KMS-11 (cell line): ENCODE measurements around the gene TCF4.

Source experiments
- H2AFZ ChIP-seq: fragments of 200-600 bp; sonication (generic); 2 replicates; pipeline ENCODE4 v1.6.1; 2016; ENCODE audit warnings: antibody characterized with exemption, mixed run types, low read depth
- H3K27ac ChIP-seq: fragments of 200-600 bp; sonication (generic); 2 replicates; pipeline ENCODE4 v1.6.1; 2016; ENCODE audit warnings: mild to moderate bottlenecking, mixed run types
- H3K27me3 ChIP-seq: fragments of 200-600 bp; sonication (generic); 2 replicates; pipeline ENCODE4 v1.6.1; 2017; ENCODE audit warnings: mild to moderate bottlenecking, low read depth, mixed run types, moderate library complexity; ENCODE audit not compliant: insufficient read depth
- H3K36me3 ChIP-seq: fragments of 200-600 bp; sonication (generic); 2 replicates; pipeline ENCODE4 v1.6.1; 2017; ENCODE audit warnings: mild to moderate bottlenecking, mixed run types; ENCODE audit not compliant: insufficient read depth
- H3K4me1 ChIP-seq: fragments of 200-600 bp; sonication (generic); 2 replicates; pipeline ENCODE4 v1.6.1; 2016; ENCODE audit warnings: mild to moderate bottlenecking, low read depth, mixed run types; ENCODE audit not compliant: poor library complexity, severe bottlenecking
- H3K4me2 ChIP-seq: fragments of 200-600 bp; sonication (generic); 2 replicates; pipeline ENCODE4 v1.7.0; 2016; ENCODE audit warnings: mild to moderate bottlenecking, mixed run types
- H3K4me3 ChIP-seq: fragments of 200-600 bp; sonication (generic); IDR thresholded peaks from 2 replicates; pipeline ENCODE4 v1.6.1; 2017; ENCODE audit warnings: low read depth, low read length, mixed read lengths; ENCODE audit not compliant: insufficient read depth
- H3K79me2 ChIP-seq: fragments of 200-600 bp; sonication (generic); 2 replicates; pipeline ENCODE4 v1.6.1; 2016; ENCODE audit warnings: low read depth, mixed run types; ENCODE audit not compliant: insufficient read depth
- H3K9ac ChIP-seq: fragments of 200-600 bp; sonication (generic); 2 replicates; pipeline ENCODE4 v1.6.1; 2016; ENCODE audit warnings: mild to moderate bottlenecking, mixed run types
- H4K20me1 ChIP-seq: fragments of 200-600 bp; sonication (generic); 2 replicates; pipeline ENCODE4 v1.6.1; 2016; ENCODE audit warnings: mild to moderate bottlenecking, mixed run types; ENCODE audit not compliant: insufficient read depth
- TF ChIP-seq, protein P1 (sequence below): fragments of 200-600 bp; sonication (generic); conservative IDR thresholded peaks from 2 replicates; pipeline ENCODE4 v1.6.1; 2017; ENCODE audit warnings: low read depth, mild to moderate bottlenecking, antibody characterized with exemption, low read length, moderate library complexity, mixed read lengths

The TCF4 gene

GRCh38 chr18:55400590-55401541, 187.1 kb downstream of the TCF4 start:
- no peaks in the 10 kb centered on the region for H3K79me2 ChIP-seq
- no peak overlapping the region for H3K27ac ChIP-seq
- H3K4me3 ChIP-seq = no peak overlapping the region

DNA sequence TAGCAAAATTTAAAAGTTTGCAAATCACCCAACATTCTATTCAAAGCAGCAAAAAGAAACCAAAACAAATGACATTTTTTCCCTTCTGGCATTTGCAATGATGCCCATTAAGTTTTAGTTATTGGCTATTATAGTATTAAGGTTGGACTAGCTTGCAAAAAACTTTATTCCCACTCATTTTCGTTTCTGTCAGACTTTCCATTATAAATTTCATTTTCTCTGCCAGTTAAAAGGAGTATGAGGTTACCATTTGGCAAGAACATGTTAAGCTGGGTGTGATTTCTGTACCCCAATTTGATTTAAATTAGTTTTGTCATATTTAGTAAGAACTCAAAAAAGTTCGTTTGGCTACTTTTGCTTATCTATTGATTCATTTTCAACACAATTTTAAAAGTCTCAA, 187.9 kb downstream of the TCF4 start:
- H3K36me3 ChIP-seq = no peaks in the 10 kb centered on the region
- H3K4me3 ChIP-seq = no peak overlapping the region

More at GRCh38 chr18:55400590-55401541, 187.1 kb downstream of the TCF4 start:
- H3K4me2 ChIP-seq = no peak overlapping the region
- H2AFZ ChIP-seq = no peak overlapping the region
- TF ChIP-seq, protein P1, sequence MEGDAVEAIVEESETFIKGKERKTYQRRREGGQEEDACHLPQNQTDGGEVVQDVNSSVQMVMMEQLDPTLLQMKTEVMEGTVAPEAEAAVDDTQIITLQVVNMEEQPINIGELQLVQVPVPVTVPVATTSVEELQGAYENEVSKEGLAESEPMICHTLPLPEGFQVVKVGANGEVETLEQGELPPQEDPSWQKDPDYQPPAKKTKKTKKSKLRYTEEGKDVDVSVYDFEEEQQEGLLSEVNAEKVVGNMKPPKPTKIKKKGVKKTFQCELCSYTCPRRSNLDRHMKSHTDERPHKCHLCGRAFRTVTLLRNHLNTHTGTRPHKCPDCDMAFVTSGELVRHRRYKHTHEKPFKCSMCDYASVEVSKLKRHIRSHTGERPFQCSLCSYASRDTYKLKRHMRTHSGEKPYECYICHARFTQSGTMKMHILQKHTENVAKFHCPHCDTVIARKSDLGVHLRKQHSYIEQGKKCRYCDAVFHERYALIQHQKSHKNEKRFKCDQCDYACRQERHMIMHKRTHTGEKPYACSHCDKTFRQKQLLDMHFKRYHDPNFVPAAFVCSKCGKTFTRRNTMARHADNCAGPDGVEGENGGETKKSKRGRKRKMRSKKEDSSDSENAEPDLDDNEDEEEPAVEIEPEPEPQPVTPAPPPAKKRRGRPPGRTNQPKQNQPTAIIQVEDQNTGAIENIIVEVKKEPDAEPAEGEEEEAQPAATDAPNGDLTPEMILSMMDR = no peak
- H3K4me1 ChIP-seq = no peaks in the 10 kb centered on the region
- H3K36me3 ChIP-seq = no peaks in the 10 kb centered on the region
- H4K20me1 ChIP-seq = no peaks in the 10 kb centered on the region
- no peaks in the 10 kb centered on the region for H3K27me3 ChIP-seq
- H3K9ac ChIP-seq = no peak overlapping the region

GRCh38 chr18:55398858-55399257, 189.1 kb downstream of the TCF4 start:
- Histone ChIP-seq H3K27ac (no peak overlapping the region), H3K9ac (no peak overlapping the region), H3K79me2 (no peaks in the 10 kb centered on the region), H3K36me3 (no peaks in the 10 kb centered on the region), H4K20me1 (no peaks in the 10 kb centered on the region), H3K27me3 (no peaks in the 10 kb centered on the region), H3K4me1 (no peaks in the 10 kb centered on the region), H3K4me2 (no peak overlapping the region), H2AFZ (no peak overlapping the region), H3K4me3 (no peak overlapping the region)
- TF ChIP-seq, protein P1 = no peak

More for the DNA sequence above, 187.9 kb downstream of the TCF4 start:
- no peak overlapping the region for H3K9ac ChIP-seq
- no peaks in the 10 kb centered on the region for H3K4me1 ChIP-seq
- H3K79me2 ChIP-seq = no peaks in the 10 kb centered on the region
- no peak overlapping the region for H2AFZ ChIP-seq
- no peaks in the 10 kb centered on the region for H4K20me1 ChIP-seq
- no peak overlapping the region for H3K4me2 ChIP-seq
- H3K27ac ChIP-seq = no peak overlapping the region
- H3K27me3 ChIP-seq = no peaks in the 10 kb centered on the region
- TF ChIP-seq, protein P1 = no peak

- no peak overlapping the region for H3K4me2 ChIP-seq
Observed at GRCh38 chr18:55396979-55397378, 191.0 kb downstream of the TCF4 start.

More at GRCh38 chr18:55396979-55397378, 191.0 kb downstream of the TCF4 start:
- Histone ChIP-seq H3K79me2 (no peaks in the 10 kb centered on the region), H3K36me3 (no peaks in the 10 kb centered on the region), H4K20me1 (no peaks in the 10 kb centered on the region), H3K4me1 (no peaks in the 10 kb centered on the region), H3K9ac (no peak overlapping the region), H3K4me3 (no peak overlapping the region), H2AFZ (no peak overlapping the region), H3K27ac (no peak overlapping the region), H3K27me3 (no peaks in the 10 kb centered on the region)
- TF ChIP-seq, protein P1 = no peak
